ENCODE results near the gene ITGB3. TPM values are rescaled to one million over a fixed set of nuclear protein-coding genes. Genes with fewer than 3 reads are reported as not detected.

Gene ITGB3
- total RNA-seq, 4 donors from 2014 or later = 22.1 to 58.7 (median 53.8) TPM

GRCh38 chr17:47207143-47208067, 46.2 kb upstream of the ITGB3 start:
- Histone ChIP-seq H3K4me3 (no peak overlapping the region), H3K36me3 (no peaks in the 10 kb centered on the region), H3K27ac (no peak overlapping the region), H3K27me3 (no peaks in the 10 kb centered on the region), H3K9me3 (no peaks in the 10 kb centered on the region), H3K4me1 (peaks cover 0 to 25% (median 16%) of the 10 kb centered on the region in 3 donors)
- ATAC-seq = no peak
- WGBS, 2 donors (ENCODE audit: low coverage in 1 of 2) = 78 to 93% methylated on average over 7 to 8 of the region's 8 CpGs
- TF ChIP-seq EP300 (IDR thresholded peaks at IDR 0.05) (no peak), POLR2A (IDR thresholded peaks at IDR 0.05) (no peak), POLR2AphosphoS5 (IDR thresholded peaks at IDR 0.05) (no peak), CTCF (IDR thresholded peaks at IDR 0.05) (no peak)

GRCh38 chr17:47208744-47209488, 44.7 kb upstream of the ITGB3 start, which contains the start of gene MYL4:
MYL4 (plus strand) TSS chr17:47209348; CDS start chr17:47209423, 75 bp downstream.
- Histone ChIP-seq H3K27me3 (no peaks in the 10 kb centered on the region), H3K4me3 (no peak within 1 kb of the TSS), H3K27ac (no peak within 1 kb of the TSS), H3K36me3 (no peaks in the 10 kb centered on the region), H3K4me1 (peaks cover 0 to 21% (median 14%) of the 10 kb centered on the region in 3 donors), H3K9me3 (no peaks in the 10 kb centered on the region)
- TF ChIP-seq POLR2AphosphoS5 (IDR thresholded peaks at IDR 0.05) = no peak
- no peak for TF ChIP-seq EP300 (IDR thresholded peaks at IDR 0.05)
- TF ChIP-seq CTCF (IDR thresholded peaks at IDR 0.05) = no peak
- TF ChIP-seq POLR2A (IDR thresholded peaks at IDR 0.05) = no peak
- 52 to 90% methylated on average over 3 of the region's 6 CpGs for WGBS, 2 donors (ENCODE audit: low coverage in 1 of 2)
- ATAC-seq = no peak

GRCh38 chr17:47209499-47209898, 44.1 kb upstream of the ITGB3 start:
- Histone ChIP-seq H3K27ac (no peak overlapping the region), H3K36me3 (no peaks in the 10 kb centered on the region), H3K9me3 (no peaks in the 10 kb centered on the region), H3K27me3 (no peaks in the 10 kb centered on the region), H3K4me1 (peaks cover 0 to 16% (median 13%) of the 10 kb centered on the region in 3 donors), H3K4me3 (no peak overlapping the region)
- no peak for ATAC-seq
- TF ChIP-seq POLR2A (IDR thresholded peaks at IDR 0.05) = no peak
- 92 to 100% methylated on average over 2 of the region's 3 CpGs for WGBS, 2 donors (ENCODE audit: low coverage in 1 of 2)

GRCh38 chr17:47210105-47210504, 43.5 kb upstream of the ITGB3 start:
- Histone ChIP-seq H3K4me1 (peaks cover 0 to 10% (median 7%) of the 10 kb centered on the region in 3 donors), H3K27me3 (no peaks in the 10 kb centered on the region), H3K36me3 (no peaks in the 10 kb centered on the region), H3K4me3 (no peak overlapping the region), H3K9me3 (no peaks in the 10 kb centered on the region), H3K27ac (no peak overlapping the region)
- 72% methylated on average over 3 of the region's 3 CpGs; no CpG with 5 or more reads in 1 of the 2 donors for WGBS, 2 donors (ENCODE audit: low coverage in 1 of 2)
- TF ChIP-seq EP300 (IDR thresholded peaks at IDR 0.05) = no peak
- no peak for TF ChIP-seq POLR2A (IDR thresholded peaks at IDR 0.05)
- ATAC-seq = no peak

GRCh38 chr17:47210779-47211178, 42.8 kb upstream of the ITGB3 start:
- Histone ChIP-seq H3K27me3 (no peaks in the 10 kb centered on the region), H3K4me3 (no peak overlapping the region), H3K36me3 (no peaks in the 10 kb centered on the region), H3K4me1 (peaks cover 0 to 3% (median under 1%) of the 10 kb centered on the region in 3 donors), H3K27ac (no peak overlapping the region), H3K9me3 (no peaks in the 10 kb centered on the region)
- no peak for ATAC-seq
- 82% methylated on average over 2 of the region's 2 CpGs; no CpG with 5 or more reads in 1 of the 2 donors for WGBS, 2 donors (ENCODE audit: low coverage in 1 of 2)
- TF ChIP-seq POLR2A (IDR thresholded peaks at IDR 0.05) (no peak), CTCF (IDR thresholded peaks at IDR 0.05) (no peak), EP300 (IDR thresholded peaks at IDR 0.05) (no peak), POLR2AphosphoS5 (IDR thresholded peaks at IDR 0.05) (no peak)

Data from gastroesophageal sphincter (tissue), 4 donors.